Measurements from ENCODE around the gene TUBB4B. TPM values are rescaled to one million over a fixed set of nuclear protein-coding genes. Genes with fewer than 3 reads are reported as not detected.

TUBB4B gene
- total RNA-seq, 1 donor from 2014 or later, result 153 TPM

DNA sequence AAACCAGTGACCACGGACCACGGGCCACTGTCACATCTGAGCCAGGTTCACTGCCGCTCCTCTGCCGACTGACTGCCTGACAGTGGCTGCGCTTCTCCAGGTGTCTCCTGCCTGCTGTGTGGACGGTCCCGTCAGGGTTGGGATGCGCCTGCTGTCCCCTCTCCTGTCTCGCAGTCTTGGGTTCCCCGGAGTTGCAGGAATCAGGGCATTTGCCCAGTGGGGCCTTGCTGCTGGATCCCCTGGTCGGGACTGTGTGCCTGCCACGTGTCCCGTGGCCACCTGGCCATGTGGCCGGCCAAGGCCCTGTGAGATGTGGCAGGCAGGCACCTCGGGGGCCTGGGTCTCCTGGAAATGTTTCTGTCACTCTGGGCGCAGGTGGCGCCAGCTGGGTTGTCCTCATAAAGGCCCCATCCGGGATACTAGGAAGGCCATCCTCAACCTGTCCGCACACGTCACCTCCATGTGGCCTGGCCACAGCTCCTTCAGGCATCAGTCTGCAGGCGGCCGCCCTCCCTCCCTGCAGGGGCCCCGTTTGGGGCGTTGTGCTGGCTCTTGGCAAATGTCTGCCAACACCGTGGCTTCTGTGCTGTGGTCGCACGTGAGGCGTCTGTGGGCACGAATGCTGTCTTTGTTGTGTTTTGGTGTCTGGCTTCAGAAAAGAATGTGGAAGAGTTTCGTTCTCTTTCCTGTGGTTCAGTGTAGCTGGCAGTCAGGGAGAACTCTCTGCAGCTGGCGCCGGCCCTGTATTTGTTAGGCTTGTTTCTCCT lies 30.0 kb downstream of the TUBB4B start:
- no peak for DNase-seq (ENCODE audit: low read depth)

DNA sequence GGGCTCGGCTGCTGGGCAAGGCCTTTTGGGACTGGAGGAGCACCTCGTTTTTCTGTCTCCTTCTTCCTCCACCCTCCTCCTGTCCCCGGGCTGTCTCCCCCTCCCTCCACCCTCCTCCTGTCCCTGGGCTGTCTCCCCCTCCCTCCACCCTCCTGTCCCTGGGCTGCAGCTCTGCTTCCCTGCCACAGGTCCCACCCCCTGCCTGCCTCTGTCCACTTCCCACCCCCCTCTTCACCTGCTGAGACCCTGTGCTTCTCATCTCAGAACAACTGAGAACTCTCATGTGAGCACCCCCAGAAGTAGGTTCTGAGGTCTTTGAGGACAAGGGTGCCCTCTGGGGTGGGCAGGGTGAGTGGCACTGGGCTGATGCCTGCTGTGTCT lies 30.6 kb downstream of the TUBB4B start:
- no peak for DNase-seq (ENCODE audit: low read depth)

DNA sequence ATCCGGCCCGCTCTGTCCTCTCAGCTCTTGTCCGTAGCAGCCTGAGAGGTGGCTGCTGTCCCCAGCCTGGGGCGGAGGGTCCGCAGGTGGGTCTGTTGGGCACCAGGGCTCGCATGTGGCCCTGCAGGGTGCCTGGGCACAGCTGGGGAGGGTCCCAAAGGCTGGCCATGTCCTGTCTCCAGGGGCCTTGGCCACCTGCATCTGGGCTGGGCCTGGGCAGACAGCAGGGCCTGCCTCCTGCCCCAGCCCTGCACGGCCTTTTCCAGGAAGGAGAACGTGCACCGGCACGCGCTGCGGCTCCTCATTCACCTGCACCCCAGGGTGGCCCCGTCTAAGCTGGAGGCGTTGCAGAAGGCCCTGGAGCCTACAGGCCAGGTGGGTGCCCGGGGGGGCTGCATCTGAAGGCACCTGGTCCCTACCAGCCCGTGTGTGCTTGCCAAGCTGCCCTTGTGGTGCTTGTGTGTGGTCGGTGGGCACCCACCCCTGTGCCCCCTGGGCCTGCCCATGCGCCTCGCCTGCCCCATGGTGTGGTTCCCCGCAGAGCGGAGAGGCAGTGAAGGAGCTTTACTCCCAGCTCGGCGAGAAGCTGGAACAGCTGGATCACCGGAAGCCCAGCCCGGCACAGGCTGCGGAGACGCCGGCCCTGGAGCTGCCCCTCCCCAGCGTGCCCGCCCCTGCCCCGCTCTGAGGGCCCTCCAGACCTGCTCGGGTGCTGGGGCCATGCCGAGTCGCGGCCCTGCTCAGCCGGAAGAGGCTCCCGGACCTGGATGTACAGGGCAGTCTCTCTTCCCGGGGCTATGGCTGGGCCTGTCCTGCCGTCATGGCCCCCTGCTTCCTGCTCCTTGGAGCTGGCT lies 31.4 kb downstream of the TUBB4B start:
- DNase-seq (ENCODE audit: low read depth), result no peak

DNA sequence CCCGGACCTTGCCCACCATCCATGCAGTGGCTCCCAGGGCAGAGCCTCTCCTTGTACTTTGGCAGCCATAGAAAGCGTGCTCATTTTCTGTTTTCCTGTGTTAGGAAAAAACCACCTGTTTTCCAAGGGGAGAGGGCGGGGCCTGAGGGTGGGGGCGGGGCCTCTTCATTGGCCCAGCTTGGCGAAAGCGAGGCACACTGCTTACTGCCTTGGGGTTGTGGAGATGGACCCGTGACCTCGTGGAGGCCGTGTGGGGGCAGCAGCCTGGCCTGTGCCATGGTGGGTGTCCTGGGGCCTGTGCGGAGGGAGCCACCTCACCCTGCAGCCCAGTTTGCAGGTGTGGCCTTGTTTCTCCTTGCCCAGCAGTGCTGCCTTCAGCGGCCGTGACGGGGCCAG lies 32.0 kb downstream of the TUBB4B start:
- no peak for DNase-seq (ENCODE audit: low read depth)

DNA sequence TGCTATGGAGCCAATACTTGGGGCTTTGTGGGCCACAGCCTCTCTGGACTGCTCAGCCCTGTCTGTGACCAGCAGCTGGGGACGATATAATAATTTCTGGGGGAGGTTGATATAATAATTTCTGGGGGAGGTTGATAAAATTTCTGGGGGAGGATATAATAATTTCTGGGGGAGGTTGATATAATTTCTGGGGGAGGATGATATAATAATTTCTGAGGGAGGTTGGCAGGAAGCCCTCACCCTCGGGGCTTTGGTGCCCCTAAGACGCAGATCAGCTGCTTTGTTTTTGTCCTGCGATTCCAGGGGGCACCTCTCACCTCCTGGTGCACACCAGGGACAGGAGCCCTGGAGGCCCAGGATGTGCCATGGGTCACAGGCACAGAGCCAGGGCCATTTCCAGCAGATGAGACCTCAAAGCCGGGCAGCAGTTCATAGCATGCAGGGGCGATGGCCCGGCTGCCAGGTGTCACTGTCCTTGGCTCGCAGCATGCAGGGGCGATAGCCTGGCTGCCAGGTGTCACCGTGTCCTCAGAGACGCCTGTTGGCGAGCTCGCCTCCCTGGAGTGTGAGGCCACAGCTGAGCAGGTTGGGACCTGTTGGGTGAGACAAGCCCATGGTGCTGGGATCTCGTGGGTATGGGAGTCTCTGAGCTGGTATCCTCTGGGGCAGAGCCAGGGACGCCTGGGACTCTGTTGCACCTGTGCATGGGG lies 32.7 kb downstream of the TUBB4B start:
- DNase-seq (ENCODE audit: low read depth), result no peak

DNA sequence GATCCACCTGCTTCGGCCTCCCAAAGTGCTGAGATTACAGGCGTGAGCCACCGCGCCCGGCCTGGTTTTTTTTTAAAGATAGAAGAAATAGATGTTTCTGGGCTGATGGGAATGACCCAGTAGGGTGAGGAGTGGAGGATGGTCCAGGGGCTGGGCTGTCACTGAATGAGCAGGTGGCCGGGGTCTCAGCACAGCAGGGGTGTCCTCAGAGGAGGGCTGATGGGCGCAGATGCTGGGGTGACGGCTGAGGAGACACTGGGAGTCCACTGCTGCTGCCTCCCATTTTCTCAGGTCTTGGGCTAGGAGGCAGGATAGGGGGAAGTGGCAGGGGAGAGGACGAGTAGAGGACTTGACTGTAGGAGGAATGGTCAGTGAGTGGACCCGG lies 34.1 kb downstream of the TUBB4B start:
- no peak for DNase-seq (ENCODE audit: low read depth)

DNA sequence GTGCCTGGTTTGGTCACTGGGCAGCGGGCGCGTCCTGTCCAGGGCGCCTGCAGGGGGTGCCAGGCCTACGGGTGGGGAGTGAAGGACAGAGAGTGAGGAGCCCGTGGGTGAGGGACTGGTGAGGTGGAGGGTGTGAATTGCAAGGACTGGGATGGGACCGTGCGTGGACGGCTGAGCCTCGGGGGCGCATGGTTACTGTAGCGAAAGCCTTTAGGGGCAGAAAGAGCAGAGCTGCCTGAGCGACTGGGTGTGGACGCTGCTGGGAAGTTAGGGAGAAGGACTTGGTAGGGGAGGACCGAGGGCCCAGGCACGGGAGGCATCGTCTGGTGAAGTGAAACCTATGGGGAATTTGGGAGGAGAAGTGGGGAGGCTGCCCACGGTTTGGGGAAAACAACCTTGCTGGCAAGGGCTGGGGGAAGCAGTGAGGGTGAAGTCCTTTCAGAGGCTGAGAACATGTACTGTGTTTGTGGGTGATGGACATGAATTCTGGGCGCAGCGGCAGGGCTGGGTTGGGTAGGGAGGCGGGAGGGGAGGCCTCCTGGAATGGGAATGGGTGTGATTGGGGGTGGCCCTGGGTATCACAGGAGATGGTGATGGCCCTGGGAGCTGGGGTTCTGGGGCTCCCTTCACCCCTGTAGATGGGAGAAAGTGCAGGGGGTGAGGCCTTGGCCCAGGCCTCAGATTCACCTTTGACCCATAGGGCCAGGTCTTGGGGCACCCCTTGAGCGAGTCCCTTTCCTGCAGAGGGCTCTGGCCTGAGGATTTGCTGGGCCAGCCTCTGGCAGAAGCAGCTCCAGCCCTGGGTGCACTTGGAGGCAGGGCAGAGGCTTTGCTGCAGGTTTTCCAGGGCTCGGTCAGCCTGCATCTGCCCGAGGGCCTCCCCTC lies 34.7 kb downstream of the TUBB4B start:
- no peak for DNase-seq (ENCODE audit: low read depth)

DNA sequence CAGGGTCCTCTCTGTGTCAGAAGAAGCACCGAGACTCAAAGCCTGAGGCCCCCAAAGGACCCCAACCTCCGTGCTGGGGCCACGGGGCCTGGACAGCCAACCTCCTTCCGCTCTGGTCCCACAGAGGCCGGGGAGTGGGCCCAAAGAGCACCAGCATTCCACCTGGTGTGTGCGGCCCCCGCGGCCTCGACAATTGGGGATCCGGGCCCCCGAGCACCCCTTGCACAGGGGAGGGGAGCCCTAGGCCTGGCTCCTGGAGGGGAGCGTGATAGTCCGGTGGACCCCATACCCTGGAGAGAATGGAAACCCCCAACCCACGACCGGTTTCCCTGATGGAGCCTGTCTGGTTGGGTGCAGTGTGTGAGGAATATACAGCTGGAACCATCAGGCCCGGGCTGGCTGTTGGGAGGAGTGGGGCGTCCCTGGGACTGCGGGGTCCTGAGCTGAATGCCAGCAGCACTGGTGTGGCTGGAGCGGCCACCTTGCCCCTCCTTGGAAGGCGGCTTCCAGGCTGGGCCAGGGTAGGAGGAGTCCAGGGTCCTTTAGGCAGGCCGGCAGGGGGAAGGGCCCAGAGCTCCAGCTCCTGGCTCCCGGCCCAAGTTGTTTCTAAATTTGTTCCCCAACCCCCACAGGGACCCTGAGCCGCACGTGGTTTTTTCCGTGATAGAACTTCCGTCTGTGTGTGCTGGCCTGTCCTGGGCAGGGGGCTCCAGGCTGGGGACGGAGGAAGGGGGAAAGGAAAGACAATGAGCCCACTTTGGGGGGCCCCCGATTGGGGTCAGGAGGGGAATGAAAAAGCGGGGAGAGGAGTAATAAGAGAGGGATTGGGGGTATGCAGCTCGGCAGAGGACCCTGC lies 35.6 kb downstream of the TUBB4B start:
- peak; percentile 41 for DNase-seq (ENCODE audit: low read depth)

DNA sequence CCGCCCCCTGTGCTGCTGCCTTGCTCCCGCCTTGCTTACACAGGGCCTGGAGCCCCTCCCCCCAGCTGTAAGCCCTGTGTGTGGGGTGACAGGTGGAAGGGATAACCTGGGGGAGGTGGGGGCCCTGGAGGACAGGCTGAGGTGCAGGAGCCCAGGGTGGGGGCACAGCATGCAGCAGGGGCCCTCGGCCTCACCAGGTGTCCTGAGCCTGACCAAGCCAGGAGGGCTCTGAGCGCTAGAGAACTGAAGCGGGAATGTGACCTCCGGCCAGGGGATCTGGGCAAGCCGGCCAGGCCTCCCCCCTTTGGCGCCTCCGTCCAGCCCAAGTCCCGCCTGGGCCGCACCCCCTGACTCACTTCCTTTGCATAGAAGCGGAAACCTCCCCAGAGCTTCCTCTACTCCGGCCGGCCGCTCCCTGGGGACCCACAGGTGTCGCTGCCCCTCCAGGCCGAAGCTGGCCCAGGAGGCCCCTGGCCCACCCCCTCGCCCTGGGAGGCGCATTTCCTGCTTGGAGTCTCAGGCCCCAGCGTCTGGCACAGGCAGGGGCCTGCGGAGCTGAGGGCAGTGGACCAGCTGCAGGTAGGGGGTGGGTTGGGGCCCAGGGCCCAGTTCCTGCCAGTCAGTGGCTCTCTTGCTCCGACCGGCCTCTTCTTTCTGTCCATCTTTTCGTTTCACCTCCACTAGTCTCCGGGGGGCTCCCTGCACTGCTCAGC lies 36.4 kb downstream of the TUBB4B start, which contains the start of gene TOR4A:
Gene TOR4A (plus strand): TSS at position 398 of the 713 bp plus-strand sequence. CDS start 964 bp downstream, outside the sequence.
- peak; percentile 82 for DNase-seq (ENCODE audit: low read depth)

DNA sequence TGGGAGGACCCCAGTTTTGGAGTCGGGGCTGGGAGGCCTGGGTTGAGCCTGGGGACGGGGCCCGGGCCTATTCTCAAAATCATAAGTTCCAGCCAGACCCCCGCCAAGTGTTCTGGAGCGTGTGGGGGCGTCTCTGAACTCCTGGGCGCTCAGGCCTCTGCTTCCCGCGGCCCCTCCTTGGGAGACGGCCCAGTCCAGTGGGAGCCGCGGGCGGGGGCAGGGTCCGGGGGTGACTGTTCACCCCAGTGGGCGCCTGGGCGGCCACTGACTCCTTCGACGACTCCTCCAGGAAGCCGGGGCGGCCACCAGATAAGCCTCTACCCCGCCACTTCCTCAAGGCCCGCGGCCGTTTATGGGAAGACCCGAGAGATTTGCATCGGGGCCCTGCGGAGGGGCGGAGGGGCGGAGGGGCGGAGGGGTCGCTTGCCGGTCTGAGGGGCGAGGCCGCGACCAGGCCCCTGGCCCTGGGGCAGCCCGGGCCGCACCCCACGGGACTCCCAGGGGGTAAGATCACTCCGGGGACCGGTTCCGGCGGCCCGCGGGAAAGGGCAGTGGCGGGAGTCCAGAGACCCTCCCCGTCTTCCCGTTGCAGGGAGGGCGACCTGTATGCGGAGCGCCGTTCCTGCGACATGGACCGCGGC lies 37.1 kb downstream of the TUBB4B start:
- DNase-seq (ENCODE audit: low read depth), result no peak

DNA sequence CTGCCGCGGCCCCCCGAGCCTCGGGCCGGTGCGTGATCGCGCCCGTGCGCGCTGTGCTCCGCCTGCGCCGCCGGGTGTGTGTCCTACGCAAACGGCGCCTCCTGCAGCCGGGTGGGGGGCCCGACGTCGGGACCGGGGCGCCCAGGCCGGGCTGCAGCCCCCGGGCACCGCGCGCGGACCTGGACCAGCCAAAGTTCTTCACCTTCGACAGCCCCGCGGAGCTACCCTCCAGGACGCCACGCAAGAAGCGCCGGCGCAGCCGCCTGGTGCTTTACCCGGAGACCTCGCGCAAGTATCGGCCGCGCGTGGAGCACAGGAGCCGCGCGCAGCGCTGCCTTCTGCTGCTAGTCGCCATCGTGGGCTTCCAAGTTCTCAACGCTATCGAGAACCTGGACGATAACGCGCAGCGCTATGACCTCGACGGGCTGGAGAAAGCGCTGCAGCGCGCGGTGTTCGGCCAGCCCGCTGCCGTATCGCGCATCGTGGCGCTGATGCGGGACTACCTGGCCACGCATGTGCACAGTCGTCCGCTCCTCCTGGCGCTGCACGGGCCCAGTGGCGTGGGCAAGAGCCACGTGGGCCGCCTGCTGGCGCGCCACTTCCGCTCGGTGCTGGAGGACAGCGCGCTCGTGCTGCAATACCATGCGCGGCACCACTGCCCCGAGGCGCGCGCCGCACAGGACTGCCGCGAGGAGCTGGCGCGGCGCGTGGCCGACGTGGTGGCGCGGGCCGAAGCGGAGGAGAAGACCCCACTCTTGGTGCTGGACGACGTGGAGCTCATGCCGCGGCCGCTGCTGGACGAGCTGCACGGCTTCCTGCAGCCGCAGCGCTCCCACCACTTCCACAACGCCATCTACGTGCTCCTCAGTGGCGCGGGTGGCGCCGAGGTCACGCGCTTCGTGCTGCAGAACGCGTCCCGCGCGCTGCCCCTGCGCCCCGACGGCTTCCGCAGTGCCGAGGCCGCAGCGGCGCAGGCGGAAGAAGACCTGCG lies 37.9 kb downstream of the TUBB4B start:
- DNase-seq (ENCODE audit: low read depth), result no peak

DNA sequence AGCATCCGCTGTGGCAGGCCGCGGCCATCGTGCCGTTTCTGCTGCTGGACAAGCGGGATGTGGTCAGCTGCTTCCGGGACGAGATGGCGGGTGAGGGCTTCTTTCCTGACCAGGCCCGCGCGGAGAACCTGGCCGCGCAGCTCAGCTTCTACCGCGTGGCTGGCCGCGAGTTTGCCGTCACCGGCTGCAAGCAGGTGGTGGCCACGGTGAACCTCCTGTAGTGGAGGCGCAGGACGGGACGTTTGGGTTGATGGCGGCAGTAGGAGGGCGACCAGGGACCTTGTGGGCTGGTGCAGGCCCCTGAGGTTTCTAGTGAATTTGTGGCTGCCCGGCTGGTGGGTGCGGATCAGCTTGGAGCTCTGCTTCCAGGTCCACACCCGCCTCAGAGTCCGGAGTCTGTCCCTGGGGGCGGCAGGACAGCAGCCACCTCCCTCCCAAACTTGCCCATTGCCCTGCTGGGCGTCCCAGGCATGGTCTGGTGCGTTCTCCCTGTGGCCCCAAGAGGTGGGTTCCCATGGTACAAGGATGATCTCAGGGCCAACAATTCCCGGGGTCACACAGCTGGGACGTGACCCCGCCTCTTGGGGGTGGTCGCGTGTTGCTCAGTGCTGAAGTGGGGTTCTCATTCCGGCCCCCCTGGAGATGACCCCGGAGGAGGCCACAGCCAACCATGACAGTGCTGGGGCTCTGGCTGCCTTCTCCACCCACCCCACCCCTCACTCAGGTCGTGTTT lies 38.8 kb downstream of the TUBB4B start:
- no peak for DNase-seq (ENCODE audit: low read depth)

DNA sequence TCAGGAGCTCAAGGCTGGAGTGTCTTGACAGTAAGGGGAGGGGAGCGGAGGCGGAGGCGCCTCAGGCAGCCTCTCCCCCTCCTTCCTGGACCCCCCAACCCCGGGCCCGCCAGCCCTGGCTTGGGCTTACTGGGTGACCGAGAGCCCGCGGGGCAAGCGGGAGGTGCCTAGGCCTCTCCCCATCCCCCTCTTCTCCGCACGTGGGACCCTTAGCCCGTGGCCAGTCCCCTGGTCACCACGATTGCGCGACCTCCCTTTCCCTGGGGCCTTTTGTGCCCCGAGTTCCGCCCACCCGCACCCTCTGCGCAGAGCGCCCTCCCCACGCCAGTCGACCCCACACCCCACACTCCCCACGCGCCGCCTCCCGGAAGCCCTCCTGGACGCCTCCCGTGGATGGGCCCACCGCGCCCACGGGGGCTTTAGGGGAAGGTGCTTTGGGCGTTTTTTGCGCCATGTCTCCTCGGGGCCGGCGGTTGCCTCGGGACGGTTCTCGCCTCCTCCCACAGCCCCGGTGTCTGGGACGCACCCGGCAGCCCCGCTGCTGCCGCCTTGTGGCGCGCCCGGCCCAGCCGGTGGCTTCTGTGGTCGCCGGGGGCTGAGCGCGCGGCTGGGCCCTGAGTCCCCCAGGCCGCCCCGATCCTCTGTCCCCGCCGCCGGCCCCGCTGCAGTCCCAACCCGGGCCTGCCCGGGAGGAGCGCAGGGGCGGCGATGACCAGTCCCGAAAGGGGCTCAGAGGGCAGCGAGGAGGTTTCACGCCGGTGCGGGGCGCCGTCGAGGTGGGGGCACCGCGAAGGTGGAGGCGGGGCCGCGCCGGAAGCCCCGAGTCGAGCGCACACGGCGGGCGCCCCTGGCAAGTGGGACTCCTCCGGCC lies 39.6 kb downstream of the TUBB4B start:
- no peak for DNase-seq (ENCODE audit: low read depth)

DNA sequence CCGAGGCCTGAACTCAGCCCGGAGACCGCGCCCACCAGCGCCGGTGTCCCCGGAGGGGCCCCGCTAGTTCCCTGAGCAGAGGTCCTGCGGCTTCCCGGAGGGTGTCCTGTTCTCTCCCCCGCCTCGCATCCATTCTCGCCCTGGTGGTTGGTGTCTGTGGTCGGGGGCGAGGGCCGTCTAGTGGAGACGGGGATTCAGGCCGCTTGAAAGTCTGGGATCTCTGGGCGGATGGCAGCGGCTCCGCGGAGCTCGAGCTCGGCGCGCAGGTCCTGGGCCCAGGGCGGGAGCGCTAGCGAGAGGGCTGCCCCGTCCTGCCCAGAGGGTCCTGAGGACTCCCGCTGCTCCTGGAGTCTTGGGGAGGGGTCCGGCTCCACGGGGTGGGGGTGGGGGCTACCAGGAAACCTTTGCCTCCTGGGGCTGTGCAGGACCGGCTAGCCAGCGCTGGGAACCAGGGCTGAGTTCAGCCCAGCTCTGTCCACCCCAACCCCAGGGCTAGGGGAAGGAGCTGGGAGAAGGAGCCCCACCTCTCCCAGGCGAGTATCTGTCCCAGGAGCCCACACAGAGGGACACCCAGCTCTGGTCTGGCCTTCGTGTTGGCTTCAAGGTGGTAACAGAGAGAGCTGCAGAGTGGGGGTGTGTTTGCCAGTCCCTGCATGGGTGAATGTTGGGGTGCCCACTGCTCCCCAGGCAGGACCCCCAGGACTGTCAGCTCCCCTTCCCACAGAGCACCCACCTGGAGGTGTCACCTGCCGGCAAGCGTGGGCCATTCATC lies 40.4 kb downstream of the TUBB4B start:
- no peak for DNase-seq (ENCODE audit: low read depth)

DNA sequence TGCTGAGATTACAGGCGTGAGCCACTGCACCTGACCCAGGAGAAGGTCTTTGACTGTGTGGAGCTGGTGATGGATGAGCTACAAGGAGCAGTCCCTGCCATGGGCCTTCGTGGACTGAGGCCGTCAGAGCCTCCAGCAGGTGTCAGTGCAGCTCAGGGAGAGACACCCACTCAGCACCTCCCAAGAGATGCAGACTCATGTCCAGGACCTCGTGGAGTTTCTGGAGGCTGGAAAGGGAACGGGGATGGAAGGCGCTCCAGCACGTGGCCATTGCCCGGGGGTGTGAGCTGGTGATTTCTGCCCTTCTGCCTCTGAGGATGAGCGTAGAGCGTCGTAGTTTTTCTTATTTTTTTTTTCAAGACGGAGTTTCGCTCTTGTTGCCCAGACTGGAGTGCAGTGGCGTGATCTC lies 45.9 kb downstream of the TUBB4B start:
- DNase-seq (ENCODE audit: low read depth), result peak; percentile 65

DNA sequence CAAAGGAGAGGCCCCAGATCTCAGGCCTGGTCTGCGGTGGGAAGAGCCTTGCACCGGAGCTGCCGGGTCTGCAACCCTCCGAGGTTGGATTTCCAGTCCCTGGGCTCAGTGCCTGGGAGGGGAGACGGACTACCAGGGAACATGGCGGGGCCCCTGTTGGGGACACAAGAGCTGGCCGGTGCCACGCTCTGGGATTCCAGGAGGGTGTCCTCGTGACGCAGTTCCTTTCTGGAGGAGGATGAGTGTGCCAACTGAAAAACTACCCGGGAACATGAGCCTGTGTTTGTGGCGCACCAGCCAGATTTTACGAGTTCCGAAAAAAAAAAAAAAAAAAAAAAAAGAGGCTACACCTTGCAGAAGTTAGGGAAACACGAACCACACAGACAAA lies 52.0 kb downstream of the TUBB4B start:
- no peak for DNase-seq (ENCODE audit: low read depth)
